ENCODE data around the gene COG2.

GRCh38 chr1:230696722-230697437 lies 54.6 kb downstream of the COG2 start:
- TF ChIP-seq, protein P1, sequence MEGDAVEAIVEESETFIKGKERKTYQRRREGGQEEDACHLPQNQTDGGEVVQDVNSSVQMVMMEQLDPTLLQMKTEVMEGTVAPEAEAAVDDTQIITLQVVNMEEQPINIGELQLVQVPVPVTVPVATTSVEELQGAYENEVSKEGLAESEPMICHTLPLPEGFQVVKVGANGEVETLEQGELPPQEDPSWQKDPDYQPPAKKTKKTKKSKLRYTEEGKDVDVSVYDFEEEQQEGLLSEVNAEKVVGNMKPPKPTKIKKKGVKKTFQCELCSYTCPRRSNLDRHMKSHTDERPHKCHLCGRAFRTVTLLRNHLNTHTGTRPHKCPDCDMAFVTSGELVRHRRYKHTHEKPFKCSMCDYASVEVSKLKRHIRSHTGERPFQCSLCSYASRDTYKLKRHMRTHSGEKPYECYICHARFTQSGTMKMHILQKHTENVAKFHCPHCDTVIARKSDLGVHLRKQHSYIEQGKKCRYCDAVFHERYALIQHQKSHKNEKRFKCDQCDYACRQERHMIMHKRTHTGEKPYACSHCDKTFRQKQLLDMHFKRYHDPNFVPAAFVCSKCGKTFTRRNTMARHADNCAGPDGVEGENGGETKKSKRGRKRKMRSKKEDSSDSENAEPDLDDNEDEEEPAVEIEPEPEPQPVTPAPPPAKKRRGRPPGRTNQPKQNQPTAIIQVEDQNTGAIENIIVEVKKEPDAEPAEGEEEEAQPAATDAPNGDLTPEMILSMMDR (IDR thresholded peaks at IDR 0.05): no peak
- TF ChIP-seq POLR2A (IDR thresholded peaks at IDR 0.05): no peak

All from right lobe of liver (tissue), 4 donors.